GM12874 (cell line): ENCODE results near the gene RAB40B.

ENCODE experiments used
- CTCF ChIP-seq: IDR thresholded peaks from 2 replicates; pipeline ENCODE4 v1.5.1; 2011; ENCODE audit warnings: low read depth, mild to moderate bottlenecking, control low read depth, low read length, moderate library complexity; ENCODE audit not compliant: insufficient read depth

RAB40B gene

GRCh38 chr17:82656266-82656665 lies 42.2 kb downstream of the RAB40B start:
- no peak for TF ChIP-seq CTCF

GRCh38 chr17:82655523-82655922 lies 43.0 kb downstream of the RAB40B start:
- no peak for TF ChIP-seq CTCF

GRCh38 chr17:82655038-82655479 lies 43.4 kb downstream of the RAB40B start:
- TF ChIP-seq CTCF: no peak

- no peak for TF ChIP-seq CTCF
Observed at GRCh38 chr17:82653651-82654528, 44.6 kb downstream of the RAB40B start.

- TF ChIP-seq CTCF: no peak
Observed at GRCh38 chr17:82650723-82651122, 47.8 kb downstream of the RAB40B start.

- TF ChIP-seq CTCF: no peak
Observed at GRCh38 chr17:82649501-82650261, 48.8 kb downstream of the RAB40B start.

- TF ChIP-seq CTCF: no peak
Observed at GRCh38 chr17:82648742-82649331, 49.7 kb downstream of the RAB40B start.
